WERI-Rb-1 (cell line): ENCODE data around the gene B3GAT2.

Source experiments
- DNase-seq: peaks from one replicate; pipeline ENCODE4 v3.0.0-alpha.2; 2020
- H3K27ac ChIP-seq: fragments of 250-450 bp; sonication (Bioruptor Pico); 2 replicates; pipeline ENCODE4 v1.5.1; 2020; ENCODE audit warnings: mild to moderate bottlenecking, moderate library complexity
- H3K27me3 ChIP-seq: fragments of 250-450 bp; sonication (Bioruptor Pico); 2 replicates; pipeline ENCODE4 v1.5.1; 2021; ENCODE audit warnings: mild to moderate bottlenecking, low read depth, moderate library complexity; ENCODE audit not compliant: insufficient read depth, severe bottlenecking
- H3K36me3 ChIP-seq: fragments of 250-450 bp; sonication (Bioruptor Pico); 2 replicates; pipeline ENCODE4 v1.5.1; 2020; ENCODE audit warnings: mild to moderate bottlenecking, moderate library complexity
- H3K4me3 ChIP-seq: 2 replicates; pipeline ENCODE4 v1.5.1; 2011; ENCODE audit warnings: low read depth, mild to moderate bottlenecking, control low read depth, low read length
- H3K9me3 ChIP-seq: fragments of 250-450 bp; sonication (Bioruptor Pico); 2 replicates; pipeline ENCODE4 v1.5.1; 2021; ENCODE audit warnings: mild to moderate bottlenecking, moderate library complexity; ENCODE audit not compliant: severe bottlenecking
- TF ChIP-seq, protein P1 (sequence below): IDR thresholded peaks from 2 replicates; pipeline ENCODE4 v1.5.1; 2011; ENCODE audit warnings: low read depth, mild to moderate bottlenecking, control low read depth, inconsistent platforms, low read length

The B3GAT2 gene

DNA sequence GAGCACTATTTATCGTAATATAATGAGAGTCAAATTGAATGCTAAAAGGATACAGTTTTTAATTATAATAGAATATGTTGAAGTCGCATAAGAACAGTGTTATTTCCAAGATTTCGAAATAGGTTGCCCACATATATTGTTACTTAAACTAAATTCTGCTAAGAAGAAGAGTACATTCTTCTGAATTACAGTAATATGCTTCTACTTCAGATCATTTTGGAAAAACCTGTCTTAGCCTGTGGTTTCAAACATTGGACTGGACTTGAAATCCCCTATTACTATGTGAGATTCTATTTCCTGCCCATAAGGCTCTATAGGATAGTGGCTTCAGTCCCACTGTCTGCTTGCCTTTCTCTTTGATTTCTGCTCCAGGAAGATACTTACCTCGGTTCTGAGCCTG, 137.2 kb downstream of the B3GAT2 start:
- no peaks in the 10 kb centered on the region for H3K36me3 ChIP-seq
- TF ChIP-seq, protein P1, sequence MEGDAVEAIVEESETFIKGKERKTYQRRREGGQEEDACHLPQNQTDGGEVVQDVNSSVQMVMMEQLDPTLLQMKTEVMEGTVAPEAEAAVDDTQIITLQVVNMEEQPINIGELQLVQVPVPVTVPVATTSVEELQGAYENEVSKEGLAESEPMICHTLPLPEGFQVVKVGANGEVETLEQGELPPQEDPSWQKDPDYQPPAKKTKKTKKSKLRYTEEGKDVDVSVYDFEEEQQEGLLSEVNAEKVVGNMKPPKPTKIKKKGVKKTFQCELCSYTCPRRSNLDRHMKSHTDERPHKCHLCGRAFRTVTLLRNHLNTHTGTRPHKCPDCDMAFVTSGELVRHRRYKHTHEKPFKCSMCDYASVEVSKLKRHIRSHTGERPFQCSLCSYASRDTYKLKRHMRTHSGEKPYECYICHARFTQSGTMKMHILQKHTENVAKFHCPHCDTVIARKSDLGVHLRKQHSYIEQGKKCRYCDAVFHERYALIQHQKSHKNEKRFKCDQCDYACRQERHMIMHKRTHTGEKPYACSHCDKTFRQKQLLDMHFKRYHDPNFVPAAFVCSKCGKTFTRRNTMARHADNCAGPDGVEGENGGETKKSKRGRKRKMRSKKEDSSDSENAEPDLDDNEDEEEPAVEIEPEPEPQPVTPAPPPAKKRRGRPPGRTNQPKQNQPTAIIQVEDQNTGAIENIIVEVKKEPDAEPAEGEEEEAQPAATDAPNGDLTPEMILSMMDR = no peak
- H3K4me3 ChIP-seq = no peak overlapping the region
- H3K27ac ChIP-seq = no peak overlapping the region
- no peaks in the 10 kb centered on the region for H3K9me3 ChIP-seq
- DNase-seq = no peak
- no peaks in the 10 kb centered on the region for H3K27me3 ChIP-seq

DNA sequence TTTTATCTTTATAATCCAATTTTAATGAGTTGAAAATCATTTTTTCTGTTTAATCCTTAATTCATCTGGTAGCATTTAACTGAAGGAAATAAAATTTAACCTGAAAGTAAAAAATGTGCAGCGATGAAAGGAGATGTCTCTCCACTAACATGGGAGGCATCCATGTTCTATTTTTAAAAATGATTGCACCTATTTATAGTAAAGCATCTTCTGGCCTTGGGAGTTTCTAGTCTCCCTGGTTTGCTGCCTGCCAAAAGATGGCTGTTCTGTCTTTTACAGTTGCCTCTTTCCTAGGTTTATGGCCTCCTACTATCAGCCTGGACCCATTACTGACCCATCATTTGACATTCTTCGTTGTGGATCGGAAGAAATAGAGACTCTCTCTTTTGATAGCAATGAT, 143.0 kb downstream of the B3GAT2 start:
- Histone ChIP-seq H3K9me3 (no peaks in the 10 kb centered on the region), H3K4me3 (no peak overlapping the region), H3K27me3 (no peaks in the 10 kb centered on the region), H3K36me3 (no peaks in the 10 kb centered on the region; the same call in 1 of the 2 replicates), H3K27ac (no peak overlapping the region)
- DNase-seq = no peak
- TF ChIP-seq, protein P1 = no peak

DNA sequence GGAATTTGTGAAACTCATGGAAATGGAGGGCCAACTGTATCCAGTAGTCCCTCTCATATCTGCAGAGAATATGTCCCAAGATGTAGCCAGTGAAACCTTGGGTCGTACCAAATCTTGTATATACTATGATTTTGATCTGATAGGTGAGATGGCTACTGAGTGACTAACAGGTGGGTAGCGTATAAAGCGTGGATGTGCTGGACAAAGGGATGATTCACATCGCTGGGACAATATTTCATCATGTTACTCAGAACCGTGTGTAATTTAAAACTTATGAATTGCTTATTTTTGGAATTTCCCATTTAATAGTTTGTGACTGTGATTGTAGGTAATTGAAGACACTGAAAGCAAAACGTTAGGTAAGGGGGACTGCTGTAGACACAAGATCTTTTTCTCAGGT, 145.1 kb downstream of the B3GAT2 start:
- H3K36me3 ChIP-seq = no peaks in the 10 kb centered on the region; the same call in 1 of the 2 replicates
- no peak overlapping the region for H3K27ac ChIP-seq
- no peaks in the 10 kb centered on the region for H3K9me3 ChIP-seq
- TF ChIP-seq, protein P1 = no peak
- no peak overlapping the region for H3K4me3 ChIP-seq
- no peak for DNase-seq
- no peaks in the 10 kb centered on the region for H3K27me3 ChIP-seq
